ENCODE results near the gene SMIM8.
"Not testable (repeated sequence)": the region's sequence is repeated elsewhere in the genome, so short reads cannot be mapped to it uniquely, and the experiment has no call there.

The SMIM8 gene, protein sequence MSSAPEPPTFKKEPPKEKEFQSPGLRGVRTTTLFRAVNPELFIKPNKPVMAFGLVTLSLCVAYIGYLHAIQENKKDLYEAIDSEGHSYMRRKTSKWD

DNA sequence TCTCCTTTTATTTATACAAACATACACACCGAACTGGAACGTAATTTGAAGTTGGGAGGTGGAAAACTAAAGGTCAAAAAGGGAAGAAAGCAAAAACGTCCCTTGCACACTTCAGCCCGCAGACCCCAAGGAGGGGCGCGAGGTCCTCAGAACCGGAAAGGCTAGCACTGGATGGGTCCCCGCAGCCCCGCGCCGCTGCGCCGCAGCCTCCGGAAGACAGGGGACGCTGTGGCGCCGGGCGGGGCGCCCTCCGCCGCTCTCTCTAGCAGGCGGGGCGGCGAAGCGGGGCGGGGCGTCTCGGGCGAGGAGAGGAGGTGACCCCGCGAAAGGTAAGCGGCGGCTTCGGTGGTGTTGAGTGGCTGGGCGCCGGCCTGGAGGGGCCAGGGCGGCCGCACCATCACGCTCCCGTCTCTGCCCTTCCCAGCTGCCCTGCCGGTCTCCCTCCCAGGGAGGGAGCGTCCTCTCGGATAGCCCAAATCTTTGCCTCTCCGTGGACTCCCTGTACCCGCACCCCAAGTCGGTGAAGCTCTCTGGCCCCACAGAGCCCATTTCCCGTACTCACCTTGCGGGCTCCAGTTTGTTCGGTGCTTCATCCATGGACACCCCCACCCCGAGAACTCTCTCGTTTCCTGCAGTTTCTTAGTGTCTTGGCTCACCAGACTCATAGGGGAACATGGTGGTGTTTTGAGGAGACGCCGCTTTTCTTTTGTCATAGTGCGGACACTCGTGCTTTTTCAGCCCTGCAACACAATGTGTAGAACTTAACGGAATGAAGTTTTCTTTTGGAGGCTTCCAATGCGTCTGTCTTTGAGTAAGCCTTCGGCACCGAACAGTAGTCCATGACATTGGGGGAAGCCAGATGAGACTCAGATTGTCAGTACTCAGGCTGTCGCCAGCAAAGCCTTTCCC is at the start of gene SMIM8:
SMIM8 (plus strand) TSS at position 285 of the 909 bp plus-strand sequence. CDS start 14,444 bp downstream, outside the sequence.
- peak; percentile 89 for DNase-seq

DNA sequence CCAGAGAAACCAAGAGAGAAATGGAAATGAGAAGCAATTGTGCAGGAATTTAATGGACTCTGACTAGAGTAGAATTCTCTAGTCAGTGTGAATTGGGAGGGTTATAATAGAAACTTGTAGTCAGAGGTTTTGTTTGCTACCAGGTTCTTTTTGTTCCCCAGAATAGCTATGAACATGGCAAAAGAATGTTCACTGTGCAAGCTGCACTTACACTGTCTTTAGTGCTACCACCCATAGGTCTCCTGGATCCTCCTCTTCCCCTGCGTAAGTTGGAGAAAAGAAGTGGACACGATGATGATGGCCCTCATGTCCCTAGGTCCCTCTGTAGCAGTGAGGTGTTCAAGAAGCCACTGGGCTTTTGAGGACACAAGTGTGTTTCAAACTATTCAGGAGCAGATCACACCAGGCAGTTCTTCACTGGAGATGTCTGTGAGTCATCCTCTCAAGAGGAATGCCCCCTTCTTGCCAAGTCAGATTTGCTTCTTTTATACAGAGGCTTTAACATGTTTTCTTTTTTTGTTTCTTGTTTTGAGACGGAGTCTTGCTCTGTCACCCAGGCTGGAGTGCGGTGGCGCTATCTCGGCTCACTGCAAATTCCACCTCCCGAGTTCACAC is 47.6 kb upstream of the SMIM8 start:
- DNase-seq = no peak

DNA sequence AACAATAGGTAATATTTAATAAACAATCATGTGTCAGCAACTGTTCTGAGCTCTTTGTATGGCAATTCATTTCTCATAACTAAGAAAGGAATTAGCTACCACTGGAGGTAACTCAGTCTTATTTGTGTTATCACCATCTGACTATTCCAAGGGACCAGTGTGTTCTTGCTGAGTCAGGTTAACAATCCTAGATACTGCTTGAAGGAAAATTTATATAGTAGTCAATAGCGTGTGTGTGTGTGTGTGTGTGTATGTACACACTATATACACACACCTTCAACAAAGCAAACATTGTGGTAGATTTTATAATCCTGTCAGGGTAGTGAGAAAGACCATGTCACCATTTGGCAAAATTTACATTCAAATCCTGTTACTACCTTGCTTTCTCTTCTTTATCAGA is 45.8 kb upstream of the SMIM8 start:
- DNase-seq = no peak

DNA sequence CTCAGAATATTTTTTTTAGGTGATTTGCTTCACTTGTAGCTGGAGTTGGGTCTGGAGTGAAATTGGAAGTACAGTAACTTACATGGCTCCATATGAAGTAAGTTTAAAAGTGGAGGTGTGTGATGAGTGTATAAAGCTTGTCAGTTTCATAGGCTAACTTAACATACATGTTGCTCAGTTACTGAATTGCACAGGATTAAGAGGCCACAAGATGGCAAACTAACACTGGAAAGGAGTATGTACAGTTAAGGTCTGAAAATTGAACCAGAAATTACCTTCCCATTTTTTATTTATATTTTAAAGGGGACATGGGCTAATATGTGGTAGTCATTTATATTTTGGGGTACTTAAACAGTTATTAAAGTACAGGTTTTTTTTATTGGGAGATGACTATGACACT is 45.3 kb upstream of the SMIM8 start:
- no peak for DNase-seq

DNA sequence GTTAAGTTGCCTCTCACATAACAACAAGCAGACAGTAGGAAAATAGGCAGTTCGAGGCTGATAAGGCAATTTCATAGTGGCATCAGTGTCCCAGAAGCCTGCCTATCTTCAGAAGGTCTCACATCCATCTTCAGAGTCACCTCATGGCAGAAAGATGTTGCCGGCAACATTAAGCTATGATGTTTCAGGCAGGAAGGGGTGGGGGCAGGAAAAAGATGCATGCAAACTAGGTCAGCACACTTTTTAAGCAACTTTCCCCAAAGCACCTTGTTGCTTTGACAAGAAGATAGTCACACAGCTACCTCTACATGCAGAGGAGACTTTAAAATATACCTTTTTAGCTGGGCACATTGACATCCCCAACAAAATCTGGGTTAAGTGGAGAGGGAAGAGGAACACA is 43.2 kb upstream of the SMIM8 start:
- no peak for DNase-seq

DNA sequence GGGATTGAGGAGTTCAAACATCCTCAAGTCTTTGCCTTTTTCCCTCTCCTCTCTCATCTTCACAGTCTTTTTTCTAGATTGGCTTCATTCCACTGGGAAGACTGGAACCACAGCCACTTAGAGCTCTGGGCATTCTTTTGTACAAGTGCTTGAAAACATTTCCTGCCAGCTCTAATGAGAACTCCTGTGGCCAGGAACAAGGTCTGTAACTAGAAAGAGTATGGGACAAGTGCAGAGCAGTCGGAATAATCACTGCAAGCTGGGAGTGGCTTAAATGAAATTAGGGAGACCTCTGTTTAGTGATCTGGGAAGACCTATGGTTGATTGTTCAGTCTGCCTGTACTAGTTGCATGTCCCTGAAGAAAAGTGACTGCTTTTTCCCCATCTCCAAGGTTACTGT is 41.0 kb upstream of the SMIM8 start:
- no peak for DNase-seq

DNA sequence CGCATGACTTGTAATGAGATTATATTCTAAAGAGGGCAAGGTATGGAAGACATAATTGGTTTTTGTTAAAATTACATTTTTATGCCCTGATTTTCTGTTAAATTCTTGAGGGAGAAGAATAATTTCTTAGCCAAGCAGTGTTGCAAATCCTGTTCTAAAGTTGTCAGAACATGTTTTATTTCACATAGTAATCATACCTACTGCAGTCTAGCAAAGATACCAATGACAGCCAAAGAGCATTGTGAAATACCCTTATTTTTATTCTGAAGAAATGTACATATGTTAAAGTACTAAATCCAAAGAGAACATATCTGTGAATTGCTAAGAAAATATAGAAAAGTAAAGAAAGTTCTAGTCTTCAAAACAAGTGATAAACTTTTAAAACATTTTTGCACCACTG is 39.6 kb upstream of the SMIM8 start:
- no peak for DNase-seq

DNA sequence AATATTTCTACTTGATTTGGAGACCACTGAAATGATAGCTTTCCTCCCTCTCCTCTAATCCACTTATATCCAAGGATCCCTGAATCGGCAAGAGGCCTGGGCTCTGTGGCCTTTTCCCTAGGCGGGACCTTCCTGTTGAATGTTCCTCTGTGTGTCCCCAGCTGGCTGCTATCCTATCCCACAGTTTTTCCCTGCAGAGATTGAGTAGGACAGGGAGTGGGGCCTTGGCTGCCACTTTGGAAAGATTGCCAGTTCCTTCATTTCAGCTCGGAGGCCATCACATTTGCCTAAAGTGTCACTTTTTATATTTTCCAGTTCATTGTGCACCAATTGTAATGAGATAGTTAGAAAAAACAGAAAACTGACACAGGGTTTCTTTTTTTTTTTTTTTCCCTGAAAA is 38.9 kb upstream of the SMIM8 start:
- DNase-seq = no peak

DNA sequence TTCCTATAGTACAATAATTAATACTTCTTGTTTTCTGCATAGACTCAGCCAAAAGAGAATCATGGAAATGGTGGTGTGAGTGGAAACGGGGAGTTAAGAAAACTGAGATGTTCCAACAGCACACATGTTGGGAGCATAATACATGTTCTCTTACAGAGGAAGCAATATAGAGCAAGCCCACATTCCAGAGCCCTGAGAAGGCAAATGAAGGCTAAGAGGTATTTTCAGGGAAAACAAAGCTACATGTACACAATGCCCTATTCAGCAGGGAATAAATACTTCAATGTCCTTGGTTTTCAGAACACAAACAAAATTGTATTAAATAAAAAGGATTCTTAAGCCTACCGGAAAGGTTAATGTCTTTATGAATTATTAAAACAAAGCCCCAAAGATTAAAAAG is 35.1 kb upstream of the SMIM8 start:
- no peak for DNase-seq

DNA sequence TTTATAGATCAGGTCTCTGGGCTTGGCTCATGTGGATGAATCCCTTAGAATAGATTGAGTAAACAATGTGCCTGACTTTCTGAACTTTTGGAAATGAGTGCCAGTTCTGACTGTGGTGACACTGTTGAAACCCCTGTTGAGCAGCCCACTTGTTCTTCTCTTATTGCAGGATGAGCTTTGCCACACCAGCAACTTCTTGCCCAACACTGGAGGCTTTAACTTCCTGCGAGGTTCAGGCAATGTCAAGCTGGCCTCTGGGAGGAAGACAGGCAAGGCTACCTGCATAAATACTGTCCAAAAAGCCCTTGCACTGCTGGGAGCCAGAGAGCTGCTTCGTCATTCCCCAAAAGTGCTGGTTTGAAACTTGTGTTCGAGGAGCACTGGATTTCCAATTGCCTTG is 32.8 kb upstream of the SMIM8 start:
- no peak for DNase-seq

DNA sequence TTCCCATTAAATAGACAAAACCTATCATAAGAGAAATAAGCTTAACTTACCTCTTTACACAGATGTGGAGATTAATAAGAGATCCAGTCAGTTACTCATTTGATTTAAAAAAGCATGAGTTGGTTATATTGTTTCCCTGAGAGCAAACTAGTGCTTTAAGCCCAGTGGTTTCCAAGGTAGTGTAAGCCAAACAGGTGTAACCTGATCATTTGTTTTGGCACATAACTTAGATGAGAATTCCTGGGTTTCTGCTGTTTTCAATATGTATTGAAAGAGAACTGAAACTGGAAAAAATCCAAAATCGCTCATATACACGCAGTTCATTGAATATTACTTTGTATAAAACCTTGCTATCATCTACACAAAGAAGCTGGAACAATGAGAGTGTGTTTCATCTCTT is 30.5 kb upstream of the SMIM8 start:
- DNase-seq = no peak

DNA sequence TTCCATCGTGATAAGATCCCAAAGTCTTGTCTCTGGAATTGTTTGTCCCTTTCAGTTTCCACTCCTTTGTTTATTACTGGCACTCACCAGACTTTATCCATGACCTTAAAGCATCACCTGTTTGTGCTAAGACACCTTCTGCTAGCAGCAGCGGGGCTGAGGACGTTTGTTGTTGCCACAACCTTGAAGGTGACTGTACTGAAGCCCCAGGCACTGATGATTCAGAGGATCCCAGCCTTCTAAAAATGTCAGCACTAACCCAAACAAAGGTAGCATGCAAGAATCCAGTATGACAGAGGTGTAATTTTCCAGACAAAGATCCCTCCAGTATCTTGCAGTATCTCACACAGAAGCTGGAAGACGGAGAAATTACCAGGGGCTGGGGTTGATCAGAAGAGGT is 28.9 kb upstream of the SMIM8 start:
- no peak for DNase-seq

DNA sequence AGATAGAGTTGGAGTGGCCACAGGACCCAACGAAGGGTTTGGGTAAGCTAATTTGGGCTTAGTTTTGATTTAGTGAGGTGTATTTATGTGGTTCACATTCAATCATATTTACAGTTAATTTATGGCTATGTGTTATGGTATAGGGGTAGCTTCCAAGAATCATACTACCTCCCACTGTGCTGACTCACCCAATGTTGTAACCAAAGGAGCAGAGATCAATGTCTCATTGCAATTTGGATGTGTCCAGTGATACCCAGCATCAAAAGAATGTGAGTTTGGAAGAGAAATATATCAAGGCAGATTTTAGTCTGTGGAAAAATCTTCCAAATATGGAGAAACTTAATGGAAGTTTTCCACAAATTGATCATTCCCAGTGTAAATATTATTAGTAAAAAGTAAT is 25.3 kb upstream of the SMIM8 start:
- no peak for DNase-seq

DNA sequence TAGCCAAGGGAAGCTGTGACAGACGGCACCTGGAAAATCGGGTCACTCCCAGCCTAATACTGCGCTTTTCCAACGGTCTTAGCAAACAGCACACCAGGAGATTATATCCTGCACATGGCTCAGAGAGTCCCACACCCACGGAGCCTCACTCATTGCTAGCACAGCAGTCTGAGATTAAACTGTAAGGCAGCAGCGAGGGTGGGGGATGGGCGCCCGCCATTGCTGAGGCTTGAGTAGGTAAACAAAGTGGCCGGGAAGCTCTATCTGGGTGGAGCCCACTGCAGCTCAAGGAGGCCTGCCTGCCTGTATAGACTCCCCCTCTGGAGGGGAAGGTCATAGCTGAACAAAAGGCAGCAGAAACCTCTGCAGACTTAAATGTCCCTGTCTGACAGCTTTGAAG is 21.1 kb upstream of the SMIM8 start:
- DNase-seq = not testable (repeated sequence)

DNA sequence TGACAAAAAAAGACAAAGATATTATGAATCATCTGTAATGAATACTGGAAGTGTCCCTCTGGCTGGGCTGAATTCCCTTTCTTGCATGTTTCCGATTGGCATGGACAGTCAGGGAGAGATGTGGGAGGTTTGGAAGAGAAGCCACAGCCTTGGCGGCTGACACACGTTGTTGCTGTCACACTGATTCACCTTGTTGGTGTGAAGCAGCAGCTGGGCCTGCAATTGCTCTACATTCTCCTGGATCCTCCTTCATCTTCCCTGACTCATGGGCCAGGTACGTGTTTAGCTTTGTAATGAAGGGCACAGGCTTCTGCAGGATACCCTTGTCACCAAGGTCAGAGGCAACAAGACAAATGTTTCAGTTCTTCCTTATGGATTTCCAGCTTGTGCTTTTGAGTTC is 13.4 kb upstream of the SMIM8 start:
- DNase-seq = no peak

DNA sequence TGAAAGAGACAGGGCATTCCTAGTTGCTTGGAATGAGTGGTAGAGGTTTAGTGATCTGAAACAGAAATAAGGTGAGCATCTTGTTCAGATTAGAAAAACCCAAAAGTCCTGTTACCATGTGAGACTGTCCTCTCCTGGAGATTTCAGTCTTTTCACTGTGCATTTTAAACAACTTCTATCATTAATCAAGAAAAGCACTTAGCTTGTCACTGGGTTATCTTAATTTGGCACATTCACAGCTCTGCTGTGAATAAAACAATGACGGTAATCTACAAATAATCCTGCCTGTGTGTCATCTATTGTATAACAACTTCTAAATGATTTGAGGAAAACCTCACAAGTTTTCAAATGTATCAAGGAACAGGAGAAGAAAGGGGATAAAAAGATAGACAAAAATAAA is 9.5 kb upstream of the SMIM8 start:
- no peak for DNase-seq

DNA sequence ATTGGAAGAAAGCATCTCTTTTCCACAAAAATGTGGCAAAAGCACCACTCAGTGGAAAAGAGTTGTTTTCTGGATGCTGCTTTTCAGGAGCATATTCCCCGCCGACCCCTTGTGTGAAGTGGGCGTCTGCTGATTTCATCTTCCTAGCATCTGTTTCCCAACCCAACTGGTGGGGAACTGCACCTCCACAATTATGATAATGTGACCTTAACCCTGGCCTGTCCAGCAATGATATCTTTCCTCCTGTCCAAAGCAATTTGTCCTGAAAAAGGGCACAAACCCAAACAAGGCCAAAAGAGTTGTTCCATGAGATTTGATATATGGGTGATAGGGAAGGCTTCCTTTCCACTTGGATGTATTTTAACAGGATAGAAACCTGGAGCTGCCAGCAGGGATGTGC is 7.3 kb upstream of the SMIM8 start:
- no peak for DNase-seq

DNA sequence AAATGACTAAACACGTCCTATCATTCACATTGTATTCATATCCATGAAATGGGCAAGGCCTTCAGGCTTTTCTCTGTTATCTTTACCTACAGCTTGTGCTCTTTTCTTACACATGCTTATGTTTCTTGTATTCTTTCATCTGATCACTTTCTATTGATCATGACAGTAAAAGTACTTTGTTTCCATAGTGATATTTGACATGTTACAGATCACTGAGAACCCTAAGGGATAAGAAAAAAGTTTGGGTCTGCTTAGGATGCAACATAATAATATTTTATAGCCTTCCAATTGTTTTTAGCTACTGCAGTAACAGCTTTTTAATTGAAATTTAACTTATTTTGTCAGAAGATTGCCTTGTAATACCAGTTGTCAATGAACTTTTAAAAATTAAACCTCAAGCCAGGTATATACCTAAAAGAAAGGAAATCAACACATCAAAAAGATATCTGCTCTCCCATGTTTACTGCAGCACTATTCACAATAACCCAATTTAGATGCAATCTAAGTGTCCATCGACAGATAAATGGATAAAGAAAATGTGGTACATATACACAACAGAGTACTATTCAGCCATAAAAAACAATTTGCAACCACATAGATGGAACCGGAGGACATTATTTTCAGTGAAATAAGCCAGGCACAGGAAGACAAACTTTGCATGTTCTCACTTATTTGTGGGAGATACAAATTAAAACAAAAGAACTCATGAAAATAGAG is 3.0 kb upstream of the SMIM8 start:
- DNase-seq = no peak

DNA sequence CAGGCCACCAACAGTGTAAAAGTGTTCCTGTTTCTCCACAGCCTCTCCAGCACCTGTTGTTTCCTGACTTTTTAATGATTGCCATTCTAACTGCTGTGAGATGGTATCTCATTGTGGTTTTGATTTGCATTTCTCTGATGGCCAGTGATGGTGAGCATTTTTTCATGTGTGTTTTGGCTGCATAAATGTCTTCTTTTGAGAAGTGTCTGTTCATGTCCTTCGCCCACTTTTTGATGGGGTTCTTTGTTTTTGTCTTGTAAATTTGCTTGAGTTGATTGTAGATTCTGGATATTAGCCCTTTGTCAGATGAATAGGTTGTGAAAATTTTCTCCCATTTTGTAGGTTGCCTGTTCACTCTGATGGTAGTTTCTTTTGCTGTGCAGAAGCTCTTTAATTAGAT is 1.5 kb downstream of the SMIM8 start:
- DNase-seq = not testable (repeated sequence)

DNA sequence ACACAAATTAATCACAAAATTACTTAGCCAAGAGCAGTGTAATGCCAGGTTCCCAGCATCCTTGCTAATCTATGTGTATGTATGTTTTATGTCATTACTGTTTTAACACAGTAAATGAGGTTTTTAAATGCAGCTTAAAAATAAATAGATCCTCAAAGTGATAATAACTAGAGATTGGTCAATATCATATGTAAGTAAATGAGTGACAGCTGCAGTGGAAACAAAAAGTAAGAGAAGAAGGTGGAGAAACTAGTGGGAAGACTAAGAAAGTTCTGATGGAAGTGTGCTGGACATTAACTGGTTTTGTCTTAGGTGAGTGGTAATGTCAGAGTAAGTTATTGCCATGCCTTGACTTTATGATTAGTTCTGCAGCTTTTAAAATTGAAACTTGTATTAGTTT is 8.6 kb downstream of the SMIM8 start:
- DNase-seq = no peak

DNA sequence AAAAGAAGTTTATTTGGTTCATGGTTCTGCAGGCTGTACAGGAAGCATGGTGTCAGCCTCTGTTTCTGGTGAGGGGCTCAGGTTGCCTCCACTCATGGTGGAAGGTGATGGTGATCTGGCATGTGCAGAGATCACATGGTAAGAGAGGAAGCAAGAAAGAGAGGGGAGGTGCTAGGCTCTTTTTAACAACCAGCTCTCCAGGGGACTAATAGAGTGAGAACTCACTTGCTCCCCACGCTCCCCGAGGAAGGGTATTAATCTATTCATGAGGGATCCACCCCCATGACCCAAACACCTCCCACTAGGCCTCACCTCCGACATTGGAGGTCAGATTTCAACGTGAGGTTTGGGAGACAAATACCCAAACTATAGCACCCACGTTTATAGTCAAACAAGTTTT is 10.6 kb downstream of the SMIM8 start:
- no peak for DNase-seq

DNA sequence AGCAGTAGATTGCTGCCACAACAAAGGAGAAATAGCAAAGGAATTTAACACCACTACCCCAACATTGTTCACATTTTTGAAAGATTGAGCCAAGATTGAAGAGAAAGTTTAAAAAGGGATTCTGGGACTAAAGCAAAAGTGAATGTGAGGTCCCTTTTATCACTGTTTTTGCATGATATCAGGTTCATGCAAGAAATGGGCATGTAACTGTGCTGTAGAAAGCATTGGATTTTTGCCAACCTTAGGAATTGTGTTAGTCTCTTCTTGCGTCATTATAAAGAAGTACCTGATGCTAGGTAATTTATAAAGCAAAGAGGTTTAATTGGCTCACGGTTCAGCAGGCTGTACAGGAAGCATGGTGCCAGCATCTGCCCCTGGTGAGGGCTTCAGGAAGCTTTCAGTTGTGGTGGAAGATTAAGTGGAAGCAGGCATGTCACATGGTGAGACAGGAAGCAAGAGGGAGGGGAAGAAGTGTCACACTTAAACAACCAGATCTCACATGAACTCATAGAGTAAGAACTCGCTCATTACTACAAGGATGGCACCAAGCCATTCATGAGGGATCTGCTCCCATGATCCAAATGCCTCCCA is 11.3 kb downstream of the SMIM8 start:
- DNase-seq = no peak

DNA sequence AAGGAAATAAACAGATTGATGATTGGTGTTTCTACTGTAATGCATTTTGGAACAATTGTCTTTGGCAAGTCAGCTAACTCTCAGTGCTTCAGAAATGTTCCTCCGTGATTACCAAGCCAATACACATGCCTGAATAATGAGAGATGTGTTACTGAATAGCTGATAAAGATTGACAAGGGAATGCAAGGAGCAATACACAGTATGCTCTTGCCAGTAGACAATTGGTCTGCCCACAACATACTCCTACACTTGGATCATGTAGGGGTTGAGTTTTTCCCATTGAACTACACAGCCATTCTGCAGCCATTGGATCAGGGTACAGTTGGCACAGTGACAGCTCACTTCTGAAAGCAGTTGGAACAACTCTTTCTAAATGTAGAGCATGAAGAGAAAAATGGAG is 12.3 kb downstream of the SMIM8 start:
- no peak for DNase-seq

All from activated naive CD4-positive, alpha-beta T cell treated with Interleukin-2 at 50 U/mL for 16 hours (primary cell).